ENCODE measurements around the gene CCDC159.

DNA sequence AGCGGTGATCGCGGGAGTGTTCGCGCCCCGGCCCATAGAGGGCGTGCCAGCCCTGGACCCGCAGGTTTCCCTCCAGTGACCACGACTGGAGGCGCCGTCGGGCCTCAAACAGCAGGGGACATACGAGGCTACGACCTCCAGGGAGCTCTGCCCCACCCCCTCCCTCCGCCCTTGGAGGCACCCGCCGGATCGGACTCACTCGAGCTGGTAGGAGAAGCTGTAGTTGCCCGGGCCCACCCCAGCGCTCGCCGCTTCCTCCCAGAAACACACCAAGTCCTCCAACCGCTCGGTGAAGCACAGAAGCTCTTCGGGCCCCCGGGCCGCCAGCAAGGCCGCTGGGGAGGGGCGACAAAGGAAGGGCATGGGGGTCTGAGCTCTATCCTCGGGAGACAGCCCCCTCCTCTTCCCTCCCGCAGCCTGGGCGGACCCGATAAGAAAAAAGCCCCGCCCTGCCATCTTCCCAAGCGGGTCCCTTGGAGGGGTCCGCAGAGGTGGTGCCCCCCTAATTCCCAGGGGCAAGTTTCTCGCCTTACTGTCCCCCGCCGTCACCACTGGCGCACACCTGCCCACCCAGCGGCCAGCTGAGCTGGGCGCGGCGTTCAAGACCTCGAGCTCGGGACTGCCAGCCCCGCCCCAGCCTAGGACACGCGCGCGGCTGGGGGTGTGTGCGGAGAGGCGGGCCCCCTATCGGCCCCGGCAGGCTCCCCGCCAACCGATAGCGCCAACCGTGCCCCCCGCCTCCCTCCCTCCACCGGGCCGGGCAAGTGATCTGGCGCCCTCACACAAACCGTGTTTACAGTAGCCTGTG is 36.8 kb downstream of the CCDC159 start:
- TF ChIP-seq POLR2AphosphoS5 (IDR thresholded peaks at IDR 0.05; ENCODE audit: low read depth, low read length) (no peak), TAF1 (IDR thresholded peaks at IDR 0.05; ENCODE audit: borderline replicate concordance, insufficient read depth, low read length) (no peak), SIN3A (IDR thresholded peaks at IDR 0.05; ENCODE audit: borderline replicate concordance, insufficient read depth, low read length) (no peak), FOXP2 (optimal IDR thresholded peaks at IDR 0.05; ENCODE audit: borderline replicate concordance, extremely low read depth, extremely low read length, insufficient read depth) (no peak)
- TF ChIP-seq, protein P1, sequence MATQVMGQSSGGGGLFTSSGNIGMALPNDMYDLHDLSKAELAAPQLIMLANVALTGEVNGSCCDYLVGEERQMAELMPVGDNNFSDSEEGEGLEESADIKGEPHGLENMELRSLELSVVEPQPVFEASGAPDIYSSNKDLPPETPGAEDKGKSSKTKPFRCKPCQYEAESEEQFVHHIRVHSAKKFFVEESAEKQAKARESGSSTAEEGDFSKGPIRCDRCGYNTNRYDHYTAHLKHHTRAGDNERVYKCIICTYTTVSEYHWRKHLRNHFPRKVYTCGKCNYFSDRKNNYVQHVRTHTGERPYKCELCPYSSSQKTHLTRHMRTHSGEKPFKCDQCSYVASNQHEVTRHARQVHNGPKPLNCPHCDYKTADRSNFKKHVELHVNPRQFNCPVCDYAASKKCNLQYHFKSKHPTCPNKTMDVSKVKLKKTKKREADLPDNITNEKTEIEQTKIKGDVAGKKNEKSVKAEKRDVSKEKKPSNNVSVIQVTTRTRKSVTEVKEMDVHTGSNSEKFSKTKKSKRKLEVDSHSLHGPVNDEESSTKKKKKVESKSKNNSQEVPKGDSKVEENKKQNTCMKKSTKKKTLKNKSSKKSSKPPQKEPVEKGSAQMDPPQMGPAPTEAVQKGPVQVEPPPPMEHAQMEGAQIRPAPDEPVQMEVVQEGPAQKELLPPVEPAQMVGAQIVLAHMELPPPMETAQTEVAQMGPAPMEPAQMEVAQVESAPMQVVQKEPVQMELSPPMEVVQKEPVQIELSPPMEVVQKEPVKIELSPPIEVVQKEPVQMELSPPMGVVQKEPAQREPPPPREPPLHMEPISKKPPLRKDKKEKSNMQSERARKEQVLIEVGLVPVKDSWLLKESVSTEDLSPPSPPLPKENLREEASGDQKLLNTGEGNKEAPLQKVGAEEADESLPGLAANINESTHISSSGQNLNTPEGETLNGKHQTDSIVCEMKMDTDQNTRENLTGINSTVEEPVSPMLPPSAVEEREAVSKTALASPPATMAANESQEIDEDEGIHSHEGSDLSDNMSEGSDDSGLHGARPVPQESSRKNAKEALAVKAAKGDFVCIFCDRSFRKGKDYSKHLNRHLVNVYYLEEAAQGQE (IDR thresholded peaks at IDR 0.05; ENCODE audit: insufficient read depth in 1 of 2, low read depth in 2 of 2, low read length in 2 of 2): no peak

Measured in PFSK-1 (cell line).